Adipocyte (in vitro differentiated cells): ENCODE measurements around the gene FCN2.

Experiments used
- DNase-seq: peaks from one replicate; pipeline ENCODE4 v3.0.0-alpha.2; 2015; ENCODE audit warnings: low read depth
- H3K27me3 ChIP-seq: replicated peaks from 2 replicates; pipeline ENCODE4 v1.7.0; 2013; ENCODE audit warnings: mild to moderate bottlenecking, low read length, moderate library complexity; ENCODE audit not compliant: control insufficient read depth, insufficient read depth
- H3K36me3 ChIP-seq: 2 replicates; pipeline ENCODE4 v1.7.0; 2013; ENCODE audit warnings: low read length, mild to moderate bottlenecking, moderate library complexity; ENCODE audit not compliant: control insufficient read depth, insufficient read depth, severe bottlenecking
- H3K4me1 ChIP-seq: 2 replicates; pipeline ENCODE4 v1.7.0; 2013; ENCODE audit warnings: mild to moderate bottlenecking, low read length, moderate library complexity; ENCODE audit not compliant: control insufficient read depth, insufficient read depth
- H3K4me3 ChIP-seq: 2 replicates; pipeline ENCODE4 v1.7.0; 2013; ENCODE audit warnings: mild to moderate bottlenecking, low read length, moderate library complexity
- H3K9ac ChIP-seq: 2 replicates; pipeline ENCODE4 v1.7.0; 2013; ENCODE audit warnings: mild to moderate bottlenecking, low read length, moderate library complexity
- H3K9me3 ChIP-seq: 2 replicates; pipeline ENCODE4 v1.7.0; 2013; ENCODE audit warnings: mild to moderate bottlenecking, low read length, moderate library complexity; ENCODE audit not compliant: control insufficient read depth

FCN2 gene

DNA sequence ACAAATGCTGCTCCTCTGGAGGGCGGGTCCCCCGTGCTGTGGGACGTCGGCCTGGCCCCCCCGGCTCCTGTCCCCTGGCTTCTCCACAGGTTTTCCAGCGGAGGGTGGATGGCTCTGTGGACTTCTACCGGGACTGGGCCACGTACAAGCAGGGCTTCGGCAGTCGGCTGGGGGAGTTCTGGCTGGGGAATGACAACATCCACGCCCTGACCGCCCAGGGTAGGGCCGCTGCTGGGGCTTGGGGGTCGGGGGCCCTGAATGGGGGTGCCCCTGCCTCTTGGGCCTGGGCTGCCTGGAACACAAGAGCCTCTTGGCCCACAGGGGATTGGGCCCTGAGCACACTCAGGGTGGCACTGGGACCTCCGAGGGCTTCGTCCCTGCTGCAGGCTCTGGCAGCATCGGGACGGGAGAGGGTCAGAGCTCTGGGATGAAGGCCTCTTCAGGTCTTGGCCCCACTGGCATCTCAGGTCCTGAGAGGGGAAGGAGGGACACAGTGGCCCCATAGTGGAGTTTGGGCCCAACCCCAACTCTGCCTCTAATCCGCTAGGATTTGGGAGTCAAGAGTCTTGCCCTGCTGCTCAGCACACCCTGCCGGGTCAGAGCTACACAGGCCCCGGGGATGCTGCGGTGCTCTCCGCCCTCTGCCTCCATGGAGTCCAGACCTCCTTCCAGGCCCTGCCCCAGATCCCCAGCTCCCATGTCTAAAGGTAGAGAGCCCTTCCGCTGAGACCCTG lies 5.2 kb downstream of the FCN2 start:
- Histone ChIP-seq H3K4me3 (no peak overlapping the region), H3K9me3 (no peaks in the 10 kb centered on the region), H3K4me1 (no peaks in the 10 kb centered on the region), H3K9ac (no peak overlapping the region), H3K36me3 (no peaks in the 10 kb centered on the region), H3K27me3 (peaks cover 26% of the 10 kb centered on the region)
- no peak for DNase-seq

DNA sequence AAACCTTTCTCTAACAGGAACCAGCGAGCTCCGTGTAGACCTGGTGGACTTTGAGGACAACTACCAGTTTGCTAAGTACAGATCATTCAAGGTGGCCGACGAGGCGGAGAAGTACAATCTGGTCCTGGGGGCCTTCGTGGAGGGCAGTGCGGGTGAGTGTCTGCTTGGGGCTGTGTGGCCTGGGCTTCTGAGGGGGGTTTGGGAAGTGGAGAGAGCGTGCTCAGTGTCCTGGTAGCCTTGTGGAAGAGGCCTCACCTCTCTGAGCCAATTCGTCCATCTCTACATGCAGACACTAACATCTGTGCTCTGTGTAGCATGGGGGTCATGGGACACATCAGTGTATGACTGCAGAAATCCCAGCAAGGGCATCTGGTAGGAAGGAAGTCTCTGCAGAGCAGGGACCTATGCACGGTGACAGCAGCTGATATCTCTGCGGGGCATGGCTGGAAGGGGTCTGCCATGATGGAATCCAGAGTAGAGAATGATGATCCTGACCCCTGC lies 5.9 kb downstream of the FCN2 start:
- peaks cover 22% of the 10 kb centered on the region for H3K27me3 ChIP-seq
- H3K9ac ChIP-seq = no peak overlapping the region
- H3K4me1 ChIP-seq = no peaks in the 10 kb centered on the region
- no peaks in the 10 kb centered on the region for H3K36me3 ChIP-seq
- no peak overlapping the region for H3K4me3 ChIP-seq
- DNase-seq = no peak
- H3K9me3 ChIP-seq = no peaks in the 10 kb centered on the region

DNA sequence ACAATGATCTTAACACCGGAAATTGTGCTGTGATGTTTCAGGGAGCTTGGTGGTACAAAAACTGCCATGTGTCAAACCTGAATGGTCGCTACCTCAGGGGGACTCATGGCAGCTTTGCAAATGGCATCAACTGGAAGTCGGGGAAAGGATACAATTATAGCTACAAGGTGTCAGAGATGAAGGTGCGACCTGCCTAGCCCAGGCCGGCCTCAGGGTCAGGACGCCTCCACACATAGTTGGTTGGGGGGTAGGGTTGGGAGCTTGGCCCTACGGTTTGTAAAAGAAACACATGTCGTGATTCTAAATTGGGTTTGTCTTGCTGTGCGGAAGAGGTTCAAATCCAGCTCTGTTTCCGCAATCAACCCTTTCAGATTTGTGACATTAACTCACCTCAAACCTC lies 6.6 kb downstream of the FCN2 start:
- no peaks in the 10 kb centered on the region for H3K4me1 ChIP-seq
- no peaks in the 10 kb centered on the region for H3K9me3 ChIP-seq
- DNase-seq = no peak
- H3K36me3 ChIP-seq = no peaks in the 10 kb centered on the region
- H3K27me3 ChIP-seq = peaks cover 23% of the 10 kb centered on the region
- no peak overlapping the region for H3K4me3 ChIP-seq
- no peak overlapping the region for H3K9ac ChIP-seq

DNA sequence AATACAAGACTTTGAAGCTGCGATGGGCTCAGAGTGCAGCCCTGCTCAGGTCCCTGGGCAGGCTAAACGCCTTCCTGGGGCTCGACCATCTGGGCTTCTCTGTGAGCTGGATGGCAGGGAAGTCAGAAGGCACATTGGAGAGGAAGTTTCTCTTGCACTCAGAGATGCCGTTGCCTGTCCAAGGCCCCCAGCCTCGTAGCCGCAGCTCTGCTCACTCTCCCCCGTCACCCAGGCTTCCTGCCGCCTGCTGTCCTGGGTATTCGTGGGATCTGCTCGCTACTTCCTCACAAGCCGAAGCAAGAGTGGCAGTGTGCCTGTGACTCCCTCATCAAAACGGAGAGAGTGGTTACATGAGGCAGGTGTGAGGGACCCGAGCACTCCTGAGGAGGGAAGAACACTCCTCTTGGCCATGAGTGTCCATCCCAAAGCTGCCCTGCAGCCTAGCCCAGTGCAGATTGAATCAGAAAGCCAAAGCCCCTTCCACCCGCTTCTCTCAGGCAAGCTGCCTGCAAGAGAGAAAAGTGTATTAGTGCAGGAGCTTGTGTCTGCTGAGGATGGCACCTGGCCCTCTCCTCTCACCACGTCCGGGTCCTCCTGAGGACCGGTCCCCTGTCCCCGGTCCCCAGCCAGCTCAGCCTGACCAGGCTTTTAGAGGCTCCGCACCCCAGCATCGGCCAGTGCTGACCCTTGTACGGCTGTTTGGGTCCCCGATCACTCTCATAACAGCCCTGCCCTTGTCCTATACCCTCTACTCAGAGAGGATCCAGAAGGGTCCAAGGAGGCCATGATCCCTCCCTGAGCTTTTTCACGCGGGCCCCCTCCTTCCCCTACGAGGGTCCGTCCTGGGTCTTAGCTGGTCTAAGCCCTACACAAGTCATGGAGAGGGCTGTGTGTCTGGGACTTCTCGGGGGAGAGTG lies 7.3 kb downstream of the FCN2 start:
- Histone ChIP-seq H3K36me3 (no peaks in the 10 kb centered on the region), H3K4me1 (no peaks in the 10 kb centered on the region), H3K27me3 (peaks cover 16% of the 10 kb centered on the region), H3K9me3 (no peaks in the 10 kb centered on the region), H3K4me3 (no peak overlapping the region), H3K9ac (no peak overlapping the region)
- DNase-seq = no peak

DNA sequence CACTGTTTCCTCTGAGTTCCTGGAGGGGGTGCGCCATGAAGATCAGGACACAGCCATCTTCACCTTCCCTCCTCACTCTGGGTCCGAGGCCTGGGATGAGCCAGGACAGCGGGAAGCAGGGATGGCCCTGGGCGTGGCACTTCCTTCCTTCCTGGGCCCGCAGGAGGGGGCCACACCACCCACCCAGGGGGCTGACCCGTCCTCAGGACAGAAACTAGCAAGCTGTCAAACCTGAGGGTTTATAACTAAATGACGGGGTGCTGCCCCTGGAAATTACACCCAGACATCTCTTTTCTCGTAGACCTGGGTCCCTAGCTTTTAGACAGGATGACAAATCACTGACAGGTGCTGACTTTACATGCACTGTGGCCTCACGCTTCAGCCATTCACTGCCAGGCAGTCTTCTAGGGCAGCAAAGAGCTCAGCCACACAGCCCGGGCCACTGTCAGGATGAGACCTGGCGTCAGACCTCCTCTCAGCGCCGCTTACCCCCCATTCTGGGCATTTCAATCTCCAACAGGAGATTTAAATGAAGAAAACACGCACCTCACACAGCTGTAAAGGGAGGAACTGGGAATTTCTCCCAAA lies 8.1 kb downstream of the FCN2 start:
- Histone ChIP-seq H3K27me3 (peaks cover 12% of the 10 kb centered on the region), H3K9ac (no peak overlapping the region), H3K9me3 (no peaks in the 10 kb centered on the region), H3K4me1 (no peaks in the 10 kb centered on the region), H3K36me3 (no peaks in the 10 kb centered on the region), H3K4me3 (no peak overlapping the region)
- no peak for DNase-seq

DNA sequence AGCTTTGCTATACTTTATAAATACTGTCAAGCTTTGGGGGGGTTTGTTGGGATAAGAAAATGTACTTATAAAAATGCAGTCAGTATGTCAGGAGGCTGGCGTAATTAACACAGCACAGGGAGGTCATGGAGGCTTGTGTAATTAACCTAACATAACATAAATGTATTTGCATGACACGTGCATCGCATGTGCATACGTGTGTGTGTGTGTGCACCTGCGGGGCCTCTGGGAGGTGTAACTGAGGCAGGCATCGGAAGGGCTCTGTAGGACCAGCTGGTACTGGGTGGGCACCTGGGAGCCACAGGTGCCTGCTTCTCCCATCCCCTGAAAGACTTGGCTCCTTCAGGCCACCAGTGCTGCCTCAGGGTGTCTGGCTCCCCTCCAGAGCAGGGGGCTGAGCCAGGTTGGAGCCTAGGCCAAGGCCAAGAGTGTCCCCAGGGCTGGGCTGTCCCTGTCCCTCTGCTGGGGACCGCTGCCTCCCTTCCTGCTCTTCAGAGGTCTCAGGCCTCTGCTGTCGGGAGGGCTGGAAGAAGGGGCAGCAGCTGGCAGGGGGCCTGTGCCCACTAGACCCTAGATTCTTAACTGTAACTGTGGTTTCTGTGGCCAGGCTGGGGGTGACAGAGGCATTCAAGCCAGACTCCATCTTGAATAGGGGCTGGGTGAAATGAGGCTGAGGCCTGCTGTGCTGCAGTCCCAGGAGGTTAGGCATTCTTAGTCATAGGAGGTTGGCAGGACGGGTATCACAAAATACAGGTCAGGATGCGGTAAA lies 9.0 kb downstream of the FCN2 start:
- peaks cover 12% of the 10 kb centered on the region for H3K27me3 ChIP-seq
- no peak for DNase-seq
- no peak overlapping the region for H3K4me3 ChIP-seq
- no peaks in the 10 kb centered on the region for H3K9me3 ChIP-seq
- H3K9ac ChIP-seq = no peak overlapping the region
- H3K36me3 ChIP-seq = no peaks in the 10 kb centered on the region
- H3K4me1 ChIP-seq = no peaks in the 10 kb centered on the region

DNA sequence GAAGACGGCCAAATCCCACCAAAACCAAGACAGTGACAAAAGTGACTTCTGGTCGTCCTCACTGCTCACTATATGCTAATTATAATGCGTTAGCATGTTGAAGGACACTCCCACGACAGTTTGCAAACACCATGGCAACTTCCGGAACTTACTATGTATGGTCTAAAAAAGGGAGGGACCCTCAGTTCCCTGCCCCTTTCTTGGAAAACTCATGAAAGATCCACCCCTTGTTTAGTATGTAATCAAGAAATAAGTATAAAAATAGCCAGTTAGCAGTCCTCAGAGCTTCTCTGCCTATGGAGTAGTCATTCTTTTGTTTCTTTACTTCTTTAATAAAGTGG lies 9.5 kb downstream of the FCN2 start:
- Histone ChIP-seq H3K9ac (no peak overlapping the region), H3K4me1 (no peaks in the 10 kb centered on the region), H3K4me3 (no peak overlapping the region), H3K36me3 (no peaks in the 10 kb centered on the region), H3K9me3 (no peaks in the 10 kb centered on the region), H3K27me3 (peaks cover 12% of the 10 kb centered on the region)
- DNase-seq = no peak

DNA sequence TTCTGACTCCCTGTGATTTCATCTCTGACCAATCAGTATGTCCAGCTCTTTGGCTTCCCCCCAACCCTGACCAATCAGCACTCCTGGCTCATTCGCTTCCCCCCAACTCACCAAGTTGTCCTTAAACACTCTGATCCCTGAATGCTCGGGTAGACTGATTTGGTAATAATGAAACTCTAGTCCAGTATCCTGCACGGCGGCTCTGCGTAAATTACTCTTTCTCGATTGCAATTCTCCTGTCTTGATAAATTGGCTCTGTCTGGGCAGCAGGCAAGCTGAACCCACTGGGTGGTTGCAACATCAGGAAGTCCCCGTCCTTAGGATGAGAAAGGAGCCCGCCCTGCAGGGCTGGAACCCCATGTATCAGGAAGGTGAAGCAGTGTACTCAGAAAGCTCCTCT lies 10.4 kb downstream of the FCN2 start:
- H3K4me1 ChIP-seq = no peaks in the 10 kb centered on the region
- no peak for DNase-seq

DNA sequence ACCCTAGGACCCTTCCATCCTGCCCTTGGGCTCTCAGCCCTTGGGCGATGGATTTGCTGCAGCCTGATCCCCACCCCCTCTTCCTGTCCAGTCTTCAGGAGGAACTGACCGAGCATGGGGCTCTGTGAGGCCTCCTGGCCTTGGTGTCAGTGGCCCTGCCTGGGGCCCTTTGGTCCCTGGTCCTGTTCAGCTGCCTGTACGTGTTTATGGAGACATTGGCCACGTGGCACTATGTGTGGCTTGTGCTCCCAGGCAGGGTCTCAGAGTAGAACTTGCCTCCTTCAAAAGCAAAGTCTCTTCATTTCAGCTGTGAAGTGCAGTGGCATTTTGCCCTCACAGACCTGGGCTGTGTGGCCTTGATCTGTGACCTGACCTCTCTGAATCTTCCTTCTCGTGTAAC lies 11.1 kb downstream of the FCN2 start:
- Histone ChIP-seq H3K4me3 (no peak overlapping the region), H3K36me3 (no peaks in the 10 kb centered on the region), H3K9ac (no peak overlapping the region), H3K4me1 (peaks cover 3% of the 10 kb centered on the region), H3K9me3 (no peaks in the 10 kb centered on the region), H3K27me3 (peaks cover 12% of the 10 kb centered on the region)
- no peak for DNase-seq

More for the DNA sequence above, 10.4 kb downstream of the FCN2 start:
- no peak overlapping the region for H3K4me3 ChIP-seq
- H3K27me3 ChIP-seq = peaks cover 12% of the 10 kb centered on the region
- H3K36me3 ChIP-seq = no peaks in the 10 kb centered on the region
- H3K9me3 ChIP-seq = no peaks in the 10 kb centered on the region
- H3K9ac ChIP-seq = no peak overlapping the region

DNA sequence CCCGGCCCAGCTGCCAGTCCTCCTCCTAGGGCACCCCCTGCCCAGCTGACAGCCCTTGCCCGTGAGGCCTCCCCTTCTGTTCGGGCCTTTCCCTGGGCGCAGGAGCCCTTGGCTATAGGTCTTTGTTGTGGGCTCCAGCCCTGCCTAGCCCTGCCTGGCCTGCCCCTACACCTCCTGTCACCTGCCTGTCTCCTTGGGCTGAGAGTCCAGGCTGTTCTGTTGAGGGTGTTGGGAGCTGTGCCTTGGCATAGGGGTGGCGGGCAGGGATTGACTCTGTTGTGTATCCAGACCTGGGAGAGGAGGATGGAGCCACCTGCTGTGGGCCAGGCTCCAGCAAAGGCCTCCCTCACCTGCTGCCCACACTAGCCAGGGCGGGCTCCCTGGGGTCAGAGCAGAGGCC lies 11.6 kb downstream of the FCN2 start:
- Histone ChIP-seq H3K4me3 (no peak overlapping the region), H3K9me3 (no peaks in the 10 kb centered on the region), H3K36me3 (no peaks in the 10 kb centered on the region), H3K27me3 (peaks cover 12% of the 10 kb centered on the region), H3K4me1 (peaks cover 3% of the 10 kb centered on the region), H3K9ac (no peak overlapping the region)
- DNase-seq = no peak
